Retinal pigment epithelial cell (primary cell): ENCODE data around the gene SLC38A10.

Source experiments
- DNase-seq: peaks from one replicate; pipeline ENCODE4 v3.0.0-alpha.2; 2010; ENCODE audit warnings: low read depth
- H3K4me3 ChIP-seq: 2 replicates; pipeline ENCODE4 v1.5.1; 2011; ENCODE audit warnings: mild to moderate bottlenecking, low read length, control low read depth, moderate library complexity
- TF ChIP-seq, protein P1 (sequence below): conservative IDR thresholded peaks from 2 replicates; pipeline ENCODE4 v1.5.1; 2011; ENCODE audit warnings: low read depth, low read length, control low read depth, inconsistent platforms

Gene SLC38A10

DNA sequence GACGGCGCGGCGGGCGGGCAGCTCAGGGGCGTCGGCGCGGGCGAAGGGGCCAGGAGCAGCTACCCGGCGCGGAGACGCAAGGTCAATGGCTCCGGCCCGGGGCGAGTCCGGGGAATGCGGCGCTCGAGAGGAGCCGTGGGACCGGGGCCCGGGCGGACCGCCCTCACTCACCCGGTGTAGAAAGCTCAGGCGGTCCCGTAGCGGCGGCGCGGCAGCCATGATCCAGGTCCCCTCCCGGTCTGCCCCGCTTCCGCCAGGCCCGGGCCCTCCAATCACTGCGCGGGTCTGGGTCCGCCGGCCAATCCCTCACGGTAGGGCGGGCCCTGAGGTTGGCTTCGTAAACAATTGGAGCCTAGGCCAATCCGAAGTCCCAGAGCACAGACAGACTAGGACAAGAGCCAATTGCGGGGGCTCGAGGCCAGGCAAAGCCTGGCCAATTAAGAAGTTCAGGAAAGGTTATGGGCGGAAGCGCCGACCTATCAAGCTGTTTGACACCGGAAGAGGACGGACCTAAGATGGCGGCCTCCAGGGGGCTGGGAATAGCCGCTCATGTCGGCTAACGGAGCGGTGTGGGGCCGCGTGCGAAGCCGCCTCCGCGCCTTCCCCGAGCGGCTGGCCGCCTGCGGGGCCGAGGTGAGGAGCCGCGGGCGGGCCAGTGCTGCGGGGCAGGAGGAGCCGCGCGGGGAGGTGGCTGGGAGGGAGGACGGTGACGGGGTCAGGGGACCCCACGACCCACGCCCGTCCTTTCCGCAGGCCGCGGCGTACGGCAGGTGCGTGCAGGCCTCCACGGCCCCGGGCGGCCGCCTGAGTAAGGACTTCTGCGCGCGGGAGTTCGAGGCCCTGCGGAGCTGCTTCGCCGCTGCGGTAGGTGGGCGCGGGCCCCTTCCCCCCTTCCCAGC, 56.0 kb downstream of the SLC38A10 start, which contains the start of the genes NDUFAF8 and TEPSIN:
TSS of gene NDUFAF8 (plus strand) at position 504 of the 899 bp plus-strand sequence. CDS start at position 550, 46 bp downstream.
TSS of gene TEPSIN (minus strand) at position 241 of the 899 bp plus-strand sequence. CDS start at position 219, 22 bp downstream.
- TF ChIP-seq, protein P1, sequence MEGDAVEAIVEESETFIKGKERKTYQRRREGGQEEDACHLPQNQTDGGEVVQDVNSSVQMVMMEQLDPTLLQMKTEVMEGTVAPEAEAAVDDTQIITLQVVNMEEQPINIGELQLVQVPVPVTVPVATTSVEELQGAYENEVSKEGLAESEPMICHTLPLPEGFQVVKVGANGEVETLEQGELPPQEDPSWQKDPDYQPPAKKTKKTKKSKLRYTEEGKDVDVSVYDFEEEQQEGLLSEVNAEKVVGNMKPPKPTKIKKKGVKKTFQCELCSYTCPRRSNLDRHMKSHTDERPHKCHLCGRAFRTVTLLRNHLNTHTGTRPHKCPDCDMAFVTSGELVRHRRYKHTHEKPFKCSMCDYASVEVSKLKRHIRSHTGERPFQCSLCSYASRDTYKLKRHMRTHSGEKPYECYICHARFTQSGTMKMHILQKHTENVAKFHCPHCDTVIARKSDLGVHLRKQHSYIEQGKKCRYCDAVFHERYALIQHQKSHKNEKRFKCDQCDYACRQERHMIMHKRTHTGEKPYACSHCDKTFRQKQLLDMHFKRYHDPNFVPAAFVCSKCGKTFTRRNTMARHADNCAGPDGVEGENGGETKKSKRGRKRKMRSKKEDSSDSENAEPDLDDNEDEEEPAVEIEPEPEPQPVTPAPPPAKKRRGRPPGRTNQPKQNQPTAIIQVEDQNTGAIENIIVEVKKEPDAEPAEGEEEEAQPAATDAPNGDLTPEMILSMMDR = no peak
- peak within 1 kb of the TSS; percentile 76 for H3K4me3 ChIP-seq
- peak; percentile 98 for DNase-seq

DNA sequence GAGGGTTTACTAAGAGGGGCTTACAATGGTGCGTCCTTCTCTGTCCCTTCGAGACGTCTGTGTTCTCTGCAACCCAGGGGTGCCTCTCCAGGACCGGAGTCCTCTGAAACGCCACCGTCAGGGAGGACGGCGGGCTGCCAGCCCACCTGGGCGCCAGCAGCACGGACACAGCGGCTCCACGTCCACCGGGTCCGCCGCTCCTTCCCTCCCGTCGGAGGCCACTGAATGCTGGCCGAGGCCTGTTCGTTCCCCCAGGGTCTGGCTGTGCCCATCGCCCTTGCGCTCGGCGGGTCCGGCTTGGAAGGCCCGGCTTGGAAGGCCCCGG, 56.7 kb downstream of the SLC38A10 start:
- DNase-seq = no peak
- TF ChIP-seq, protein P1 = no peak

DNA sequence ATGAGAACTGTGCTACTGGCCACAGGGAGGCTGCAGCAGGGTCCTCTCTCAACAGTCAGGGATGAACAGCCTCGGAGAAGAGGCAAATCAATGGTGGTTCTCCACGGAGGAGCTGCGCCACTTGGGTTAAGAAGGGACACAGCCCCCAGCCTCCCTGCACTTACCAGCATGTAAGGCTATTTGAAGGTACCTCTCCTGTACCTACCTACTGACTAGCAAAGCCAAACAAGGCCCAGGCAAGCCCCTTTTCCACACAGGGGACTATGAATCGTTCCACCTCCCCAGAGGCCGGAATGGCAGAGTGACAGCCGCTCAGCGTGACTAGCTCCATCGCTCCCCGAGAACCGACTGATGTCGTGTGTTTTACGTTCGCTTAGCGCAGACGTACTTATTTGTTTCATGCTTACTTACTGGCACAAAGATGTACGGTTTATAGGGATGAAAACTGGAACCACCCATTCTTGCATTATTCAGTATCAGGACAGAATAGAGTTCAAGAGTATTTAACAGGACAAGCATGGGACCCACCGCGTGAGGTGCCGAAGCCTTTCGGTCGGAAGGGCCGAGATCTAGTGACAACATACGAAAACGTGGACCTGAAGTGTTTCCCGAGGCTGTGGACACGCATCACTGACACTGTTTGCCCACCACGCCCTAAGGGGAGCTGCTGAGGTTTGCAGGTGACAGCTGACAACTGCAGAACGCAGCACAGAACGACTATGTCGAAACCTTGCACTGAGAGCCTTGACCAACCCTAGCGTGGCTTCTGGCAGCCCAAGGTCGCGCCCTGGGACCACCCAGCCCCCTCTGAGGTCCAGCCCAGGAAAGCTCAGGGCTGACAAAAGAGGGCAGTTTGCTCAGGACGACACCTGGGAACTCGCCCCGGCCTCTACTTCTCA, 57.3 kb downstream of the SLC38A10 start:
- H3K4me3 ChIP-seq = peak overlapping the region; percentile 76
- TF ChIP-seq, protein P1 = no peak
- no peak for DNase-seq

More for the DNA sequence above, 56.7 kb downstream of the SLC38A10 start:
- H3K4me3 ChIP-seq = peak overlapping the region; percentile 76

DNA sequence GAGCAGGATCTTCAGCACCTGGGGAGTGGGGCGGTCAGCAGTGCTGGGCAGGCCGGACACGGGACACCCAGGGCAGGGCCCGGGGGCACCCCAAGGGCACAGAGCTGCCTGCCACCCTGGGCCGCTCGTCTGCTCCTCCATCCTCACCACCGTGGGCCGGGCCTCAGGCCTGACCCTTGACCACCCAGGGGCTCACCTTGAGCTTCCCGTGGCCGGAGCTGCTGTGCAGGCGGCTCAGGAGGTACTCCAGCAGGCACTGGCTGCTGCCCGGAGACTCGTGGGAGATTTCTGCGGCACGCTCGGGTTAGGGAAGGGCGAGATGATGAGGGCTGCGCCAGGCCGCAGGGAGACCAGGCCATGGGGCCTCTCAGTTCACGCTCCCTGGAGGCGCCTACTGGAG, 58.3 kb downstream of the SLC38A10 start:
- DNase-seq = no peak
- H3K4me3 ChIP-seq = no peak overlapping the region
- TF ChIP-seq, protein P1 = no peak

DNA sequence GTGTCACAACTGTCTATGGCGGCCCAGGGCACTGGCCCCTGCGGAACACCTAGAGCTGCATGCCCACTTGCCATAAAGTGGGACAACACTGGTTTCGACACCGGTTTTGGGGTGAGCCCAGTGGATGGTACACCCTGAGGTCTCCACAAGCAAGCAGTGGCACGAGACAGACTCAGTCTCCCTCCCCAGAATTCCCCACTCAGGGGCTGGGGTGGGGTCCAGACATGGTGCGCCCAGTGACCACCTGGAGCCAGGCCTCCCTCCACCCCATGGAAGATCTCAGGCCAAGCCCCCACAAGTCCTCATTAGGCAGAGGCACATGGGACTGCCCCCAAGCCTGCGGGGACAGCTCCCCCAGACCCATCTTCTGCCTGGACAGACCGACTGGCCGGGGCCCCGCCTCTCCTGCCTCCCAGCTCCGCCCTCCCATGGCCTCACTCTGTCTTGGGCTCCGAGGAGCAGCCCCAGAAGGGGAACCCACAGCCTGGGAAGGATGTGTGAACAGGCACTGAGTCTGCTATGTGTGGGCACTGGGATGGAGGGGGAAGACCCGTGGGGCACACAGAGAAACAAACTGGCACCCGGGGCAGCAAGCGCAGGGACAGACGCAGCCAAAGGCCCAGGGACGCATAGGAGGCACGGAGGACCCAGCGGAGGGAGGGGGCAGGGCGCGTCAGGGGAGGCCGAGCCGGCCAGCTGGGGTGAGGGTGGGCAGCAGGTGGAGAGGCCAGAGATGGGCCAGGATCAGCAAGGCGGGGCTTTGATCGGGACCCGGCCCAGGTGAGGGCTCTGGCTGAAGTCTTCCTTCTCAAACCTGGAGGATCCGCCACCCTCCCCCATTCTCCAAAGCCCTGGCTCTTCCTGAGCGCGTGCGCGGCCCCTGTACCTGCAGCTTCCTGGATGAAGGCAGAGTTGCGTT, 59.0 kb downstream of the SLC38A10 start:
- H3K4me3 ChIP-seq = no peak overlapping the region
- no peak for DNase-seq
- TF ChIP-seq, protein P1 = no peak

DNA sequence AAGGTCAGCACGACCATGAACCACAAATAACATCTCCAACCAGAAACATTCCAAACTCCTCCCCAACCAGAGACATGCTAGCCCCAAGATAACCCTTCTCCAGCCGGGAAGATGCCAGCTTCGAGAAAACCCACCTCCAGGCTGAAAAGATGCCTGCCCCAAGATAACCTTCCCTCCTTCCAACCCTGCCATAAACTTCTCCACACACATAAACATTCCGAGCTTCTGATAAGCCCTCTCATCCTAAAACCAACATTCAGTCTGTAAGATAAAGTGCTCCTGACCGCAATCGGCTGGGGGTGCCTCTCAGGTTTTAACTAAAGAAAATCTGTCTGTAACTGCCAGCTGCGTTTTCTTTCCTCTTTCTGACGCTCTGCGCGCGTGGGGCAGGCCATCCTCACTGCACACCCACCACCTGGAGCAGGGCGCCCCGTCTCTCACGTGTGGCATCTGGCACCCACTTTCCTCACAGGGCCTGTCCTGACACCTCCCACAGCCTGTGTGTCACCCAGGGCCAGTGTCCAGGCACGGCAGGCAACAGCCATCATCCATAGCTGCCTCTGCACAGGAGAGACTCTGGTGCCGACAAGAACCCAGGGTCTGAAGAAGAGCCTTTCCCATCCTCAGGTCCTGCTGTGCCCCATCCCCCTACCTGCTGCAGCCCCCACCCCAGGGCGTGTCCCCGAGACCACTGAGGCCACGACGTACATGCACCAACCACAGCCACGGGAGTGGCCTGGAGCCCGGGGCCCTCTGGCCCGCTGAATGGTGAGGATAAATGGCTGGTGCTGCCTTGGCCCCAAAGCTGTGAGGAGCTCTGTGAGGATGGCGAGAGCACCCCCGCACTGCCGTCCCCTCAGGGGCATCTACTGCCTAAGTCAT, 59.9 kb downstream of the SLC38A10 start:
- TF ChIP-seq, protein P1 = no peak
- no peak overlapping the region for H3K4me3 ChIP-seq

More for the DNA sequence above, 59.9 kb downstream of the SLC38A10 start:
- no peak for DNase-seq
